Measurements from ENCODE around the gene BHLHA15. TPM values are rescaled to one million over a fixed set of nuclear protein-coding genes. Genes with fewer than 3 reads are reported as not detected.

Gene BHLHA15
- total RNA-seq, 4 donors from 2014 or later = 2.0 to 7.3 TPM; not detected in 2

- TF ChIP-seq CTCF (IDR thresholded peaks at IDR 0.05) (peak; percentile 52 to 80 (median 60)), POLR2AphosphoS5 (IDR thresholded peaks at IDR 0.05) (no peak)
- Histone ChIP-seq H3K4me1 (peaks cover 0 to 36% (median 15%) of the 10 kb centered on the region in 4 donors), H3K27me3 (no peaks in the 10 kb centered on the region), H3K4me3 (no peak overlapping the region), H3K27ac (no peak overlapping the region), H3K9me3 (no peaks in the 10 kb centered on the region), H3K36me3 (no peaks in the 10 kb centered on the region)
- in situ Hi-C loops (cut with MboI; ENCODE audit: low pct_ligation_motif_present in 1 of 4, low pct_unique_long_range_greater_than_20kb in 1 of 4, low sequenced_read_pairs in 3 of 4) (loop anchor here in 2 of 4 donors (10.0 to 25.0 kb wide), 2 partner anchors 141 to 154 kb away; no protein-coding TSS in a partner anchor), intact Hi-C loops (cut with DNase I; ENCODE audit: low total_unique reads) (loop anchor here (5.0 kb wide), 2 partner anchors 59 to 144 kb away; partner anchors contain the start of gene LMTK2)
- 42 to 70% methylated on average over 4 to 18 of the region's 18 CpGs for WGBS, 2 donors (ENCODE audit: low coverage in 1 of 2)
- DNase-seq = peak; percentile 72
Measured at GRCh38 chr7:98165827-98166667, 45.2 kb upstream of the BHLHA15 start.

GRCh38 chr7:98166668-98166970 lies 44.6 kb upstream of the BHLHA15 start:
- DNase-seq = no peak
- in situ Hi-C loops (cut with MboI; ENCODE audit: low pct_ligation_motif_present in 1 of 4, low pct_unique_long_range_greater_than_20kb in 1 of 4, low sequenced_read_pairs in 3 of 4) (loop anchor here in 2 of 4 donors (10.0 to 25.0 kb wide), 2 partner anchors 142 to 154 kb away; no protein-coding TSS in a partner anchor), intact Hi-C loops (cut with DNase I; ENCODE audit: low total_unique reads) (loop anchor here (5.0 kb wide), 2 partner anchors 59 to 144 kb away; partner anchors contain the start of gene LMTK2)
- H3K36me3 ChIP-seq = no peaks in the 10 kb centered on the region
- H3K27ac ChIP-seq = no peak overlapping the region
- TF ChIP-seq POLR2A (IDR thresholded peaks at IDR 0.05) (no peak), POLR2AphosphoS5 (IDR thresholded peaks at IDR 0.05) (no peak), CTCF (IDR thresholded peaks at IDR 0.05) (no peak), EP300 (IDR thresholded peaks at IDR 0.05; ENCODE audit: low read depth) (no peak)
- H3K4me1 ChIP-seq = peaks cover 0 to 36% (median 15%) of the 10 kb centered on the region in 4 donors
- no peak overlapping the region for H3K4me3 ChIP-seq
- H3K9me3 ChIP-seq = no peaks in the 10 kb centered on the region
- 65 to 86% methylated on average over 2 of the region's 2 CpGs for WGBS, 2 donors (ENCODE audit: low coverage in 1 of 2)
- no peaks in the 10 kb centered on the region for H3K27me3 ChIP-seq

GRCh38 chr7:98167653-98168052 lies 43.6 kb upstream of the BHLHA15 start:
- H3K36me3 ChIP-seq = peaks cover 0 to 5% (median 0%) of the 10 kb centered on the region in 4 donors
- no peak for TF ChIP-seq POLR2A (IDR thresholded peaks at IDR 0.05)
- TF ChIP-seq POLR2AphosphoS5 (IDR thresholded peaks at IDR 0.05) = no peak
- TF ChIP-seq EP300 (IDR thresholded peaks at IDR 0.05; ENCODE audit: low read depth) = no peak
- TF ChIP-seq CTCF (IDR thresholded peaks at IDR 0.05) = no peak
- H3K27me3 ChIP-seq = no peaks in the 10 kb centered on the region
- intact Hi-C loops (cut with DNase I; ENCODE audit: low total_unique reads) = loop anchor here (5.0 kb wide), 2 partner anchors 60 to 145 kb away; partner anchors contain the start of gene LMTK2
- no peak for DNase-seq
- WGBS, 2 donors (ENCODE audit: low coverage in 1 of 2) = 91 to 100% methylated on average over 3 to 15 of the region's 15 CpGs
- no peak overlapping the region for H3K27ac ChIP-seq
- no peaks in the 10 kb centered on the region for H3K9me3 ChIP-seq
- in situ Hi-C loops (cut with MboI; ENCODE audit: low pct_ligation_motif_present in 1 of 4, low pct_unique_long_range_greater_than_20kb in 1 of 4, low sequenced_read_pairs in 3 of 4) = loop anchor here in 2 of 4 donors (10.0 to 25.0 kb wide), 2 partner anchors 143 to 155 kb away; no protein-coding TSS in a partner anchor
- no peak overlapping the region for H3K4me3 ChIP-seq
- H3K4me1 ChIP-seq = peaks cover 0 to 36% (median 14%) of the 10 kb centered on the region in 4 donors

- H3K36me3 ChIP-seq = peaks cover 0 to 5% (median 0%) of the 10 kb centered on the region in 4 donors
- DNase-seq = peak; percentile 76
- H3K4me3 ChIP-seq = no peak overlapping the region
- H3K27ac ChIP-seq = no peak overlapping the region
- peaks cover 0 to 31% (median 11%) of the 10 kb centered on the region in 4 donors for H3K4me1 ChIP-seq
- WGBS, 2 donors (ENCODE audit: low coverage in 1 of 2) = 65 to 74% methylated on average over 13 to 17 of the region's 17 CpGs
- no peaks in the 10 kb centered on the region for H3K9me3 ChIP-seq
- H3K27me3 ChIP-seq = no peaks in the 10 kb centered on the region
- intact Hi-C loops (cut with DNase I; ENCODE audit: low total_unique reads) (loop anchor here (5.0 kb wide), 2 partner anchors 61 to 146 kb away; partner anchors contain the start of gene LMTK2), in situ Hi-C loops (cut with MboI; ENCODE audit: low pct_ligation_motif_present in 1 of 4, low pct_unique_long_range_greater_than_20kb in 1 of 4, low sequenced_read_pairs in 3 of 4) (loop anchor here in 2 of 4 donors (10.0 to 25.0 kb wide), 2 partner anchors 144 to 156 kb away; no protein-coding TSS in a partner anchor)
- TF ChIP-seq POLR2A (IDR thresholded peaks at IDR 0.05) = no peak
- TF ChIP-seq CTCF (IDR thresholded peaks at IDR 0.05) = peak; percentile 82 to 88 (median 87)
Measured at GRCh38 chr7:98168181-98168903, 42.9 kb upstream of the BHLHA15 start.

Measured in transverse colon (tissue), 4 donors.